Measurements from ENCODE around the gene PLEKHG4B.
"Not testable (repeated sequence)": the region's sequence is repeated elsewhere in the genome, so short reads cannot be mapped to it uniquely, and the experiment has no call there.

PLEKHG4B gene

GRCh38 chr5:206927-207536 is 115.1 kb downstream of the PLEKHG4B start:
- DNase-seq = no peak

DNA sequence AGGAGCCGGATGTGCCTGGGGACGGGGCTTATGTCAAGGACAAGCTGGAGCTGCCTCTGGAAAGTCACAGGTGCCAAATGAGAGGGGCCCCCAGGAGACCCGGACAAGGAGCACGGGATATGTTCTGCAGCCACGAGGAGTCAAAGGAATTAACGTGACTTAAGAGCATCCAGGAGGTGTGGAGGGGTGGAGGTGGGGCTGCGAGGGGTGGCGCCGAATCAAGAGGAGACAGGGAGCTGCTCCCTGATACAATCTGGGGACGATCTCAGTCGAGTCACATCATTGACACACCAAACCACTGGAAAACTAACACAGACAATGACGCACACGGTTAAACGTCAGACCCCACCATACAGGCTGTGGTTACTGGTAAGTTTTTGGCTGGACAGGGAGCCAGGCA is 115.6 kb downstream of the PLEKHG4B start:
- no peak for DNase-seq

DNA sequence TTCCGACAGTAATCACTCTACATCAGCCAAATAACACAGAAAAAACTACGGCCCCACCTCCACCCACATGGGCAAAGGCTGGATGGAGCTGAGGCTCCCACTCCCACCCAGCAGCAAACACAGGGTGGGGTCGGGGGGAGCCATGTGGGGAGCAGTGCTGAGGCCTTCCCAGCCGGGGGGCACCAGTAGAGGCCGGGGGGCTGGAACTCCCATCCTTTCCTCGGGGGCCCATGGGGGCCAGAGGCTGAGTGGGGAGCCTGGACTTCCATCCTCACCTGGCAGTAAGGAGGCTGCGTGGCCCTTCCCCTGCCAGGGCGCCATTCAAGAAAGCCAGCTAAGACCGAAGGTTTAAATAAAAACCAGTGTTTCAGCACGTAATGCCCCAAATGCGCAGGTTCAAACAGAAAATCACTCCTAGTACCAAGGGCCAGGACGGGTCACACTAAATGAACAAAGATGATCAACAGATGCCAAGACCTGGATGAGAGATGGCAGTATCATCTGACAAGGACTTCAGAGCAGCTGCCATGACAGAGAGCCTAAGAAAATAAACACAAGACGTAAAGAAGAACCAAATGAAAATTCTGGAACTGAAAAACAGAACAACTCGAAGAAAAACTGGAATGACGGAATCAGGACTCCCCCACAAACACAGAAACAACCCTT is 116.6 kb downstream of the PLEKHG4B start:
- DNase-seq = no peak

- DNase-seq = no peak
Observed at GRCh38 chr5:213803-214395, 121.9 kb downstream of the PLEKHG4B start.

DNA sequence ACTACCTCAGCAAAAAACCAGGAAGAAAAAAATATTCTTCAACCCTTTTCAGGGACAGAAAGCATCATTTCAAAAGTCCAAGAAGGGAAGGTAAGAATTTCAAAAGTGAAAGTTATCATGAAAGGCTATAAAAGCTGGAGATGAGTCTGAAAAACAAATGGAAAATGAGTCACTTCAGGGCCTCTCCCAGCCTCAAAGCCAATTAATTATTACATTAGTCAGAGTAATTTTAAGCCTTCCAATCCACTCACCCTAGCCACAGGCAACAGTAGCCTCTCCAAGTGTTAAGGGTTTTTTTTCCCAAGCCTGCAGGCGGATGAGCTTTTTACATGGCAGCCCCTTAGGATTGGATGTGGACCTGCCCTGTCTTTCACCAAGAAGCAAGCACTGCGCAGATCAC is 123.3 kb downstream of the PLEKHG4B start:
- not testable (repeated sequence) for DNase-seq

- DNase-seq = not testable (repeated sequence)
Observed at GRCh38 chr5:216076-216475, 124.1 kb downstream of the PLEKHG4B start.

- DNase-seq = peak; percentile 95
Observed at GRCh38 chr5:217494-218456, 125.8 kb downstream of the PLEKHG4B start, which contains the start of the genes CCDC127 and SDHA. TSS of gene CCDC127 (minus strand) at chr5:218153. CDS start at chr5:216849, 1,304 bp downstream. TSS of gene SDHA (plus strand) at chr5:218320. CDS start at chr5:218356, 36 bp downstream.

- DNase-seq = peak; percentile 62
Observed at GRCh38 chr5:218457-219291, 126.7 kb downstream of the PLEKHG4B start.

DNA sequence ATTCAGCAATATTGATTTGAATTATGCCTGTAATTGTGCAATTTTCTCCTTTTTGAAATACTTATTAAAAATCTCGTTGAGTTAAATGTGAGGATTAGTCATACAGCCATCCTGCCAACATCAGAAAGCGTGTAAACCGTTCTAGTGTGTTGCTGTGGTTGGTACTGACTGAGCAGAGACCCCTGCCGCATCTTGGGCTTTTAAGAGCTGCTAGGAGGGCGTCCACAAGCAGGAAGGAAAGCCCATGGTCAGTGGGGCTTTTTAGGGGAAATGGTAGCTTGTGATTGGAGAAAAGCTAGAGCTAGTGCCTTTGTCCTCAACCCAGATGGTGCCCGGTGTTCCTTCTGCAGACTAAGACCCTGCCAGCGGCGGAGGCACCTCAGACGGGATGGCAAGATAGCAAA is 127.5 kb downstream of the PLEKHG4B start:
- DNase-seq = no peak

DNA sequence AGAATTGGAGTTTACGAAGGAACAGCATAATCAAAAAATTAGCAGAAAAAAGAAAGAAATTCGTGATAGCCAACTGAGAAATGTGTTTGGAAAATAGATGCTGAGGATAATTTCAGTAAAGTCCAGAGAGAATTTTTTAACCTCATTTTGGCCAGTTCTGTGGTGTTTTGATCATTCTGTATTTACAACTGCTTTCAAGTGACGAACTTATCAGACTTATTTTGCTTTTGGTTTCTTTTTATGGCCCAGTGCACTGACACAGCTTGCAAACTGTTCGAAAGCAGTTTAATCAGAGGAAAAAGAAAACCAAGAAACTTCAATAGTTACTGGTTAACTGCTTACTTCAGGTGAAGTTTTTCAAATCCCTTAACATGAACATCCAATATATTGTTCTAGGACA is 128.0 kb downstream of the PLEKHG4B start:
- DNase-seq = no peak

DNA sequence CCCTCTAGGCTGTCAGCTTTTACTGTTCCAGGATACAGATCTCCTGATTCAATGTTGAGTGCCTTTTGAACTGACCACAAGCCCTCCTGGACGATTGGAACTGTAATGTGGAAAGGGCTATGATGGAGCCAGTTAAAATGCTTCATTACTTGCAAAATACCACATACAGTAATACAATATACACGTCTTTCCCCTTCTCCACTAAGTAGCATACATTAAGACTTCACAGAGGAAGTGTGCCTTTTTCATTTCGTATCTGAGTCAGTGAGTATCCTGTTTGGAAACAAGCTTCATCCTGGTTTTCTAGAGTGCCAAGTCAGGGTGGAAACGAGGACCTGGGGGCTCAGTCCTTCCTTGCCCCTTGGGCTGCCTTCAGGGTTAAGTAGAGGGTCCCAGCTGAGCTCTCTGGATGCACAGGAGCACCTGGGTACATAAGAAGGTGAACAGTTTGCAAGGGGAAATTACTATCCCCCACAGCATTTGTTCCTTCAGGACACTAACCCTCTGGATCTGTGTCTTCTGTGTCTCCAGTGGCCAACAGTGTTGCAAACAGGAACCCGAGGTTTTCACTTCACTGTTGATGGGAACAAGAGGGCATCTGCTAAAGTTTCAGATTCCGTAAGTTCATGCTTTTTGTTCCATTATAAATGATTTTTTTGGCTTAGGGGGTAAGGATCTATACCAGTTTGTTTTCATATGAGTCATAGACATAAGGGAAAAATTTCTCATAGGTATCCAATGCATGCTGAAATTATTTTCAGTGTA is 131.2 kb downstream of the PLEKHG4B start:
- not testable (repeated sequence) for DNase-seq

DNA sequence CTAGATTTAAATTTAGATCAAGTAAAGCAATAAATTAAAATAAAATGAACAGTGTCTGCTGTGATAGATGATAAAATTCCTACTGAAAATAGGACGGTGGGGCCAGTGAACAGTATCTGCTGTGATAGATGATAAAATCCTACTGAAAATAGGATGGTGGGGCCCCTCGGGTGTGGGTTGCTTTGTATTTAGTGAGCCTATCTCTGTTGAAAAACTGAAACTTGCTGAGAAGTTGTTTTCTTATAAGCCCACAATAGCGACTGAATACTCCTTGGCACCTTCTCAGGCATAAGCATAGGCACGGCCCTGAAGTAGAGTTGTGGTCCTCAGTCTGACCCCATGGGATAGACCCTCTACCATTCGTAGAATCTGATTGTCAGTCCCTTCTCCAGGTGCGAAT is 131.8 kb downstream of the PLEKHG4B start:
- DNase-seq = no peak

- no peak for DNase-seq
Observed at GRCh38 chr5:225334-225733, 133.4 kb downstream of the PLEKHG4B start.

DNA sequence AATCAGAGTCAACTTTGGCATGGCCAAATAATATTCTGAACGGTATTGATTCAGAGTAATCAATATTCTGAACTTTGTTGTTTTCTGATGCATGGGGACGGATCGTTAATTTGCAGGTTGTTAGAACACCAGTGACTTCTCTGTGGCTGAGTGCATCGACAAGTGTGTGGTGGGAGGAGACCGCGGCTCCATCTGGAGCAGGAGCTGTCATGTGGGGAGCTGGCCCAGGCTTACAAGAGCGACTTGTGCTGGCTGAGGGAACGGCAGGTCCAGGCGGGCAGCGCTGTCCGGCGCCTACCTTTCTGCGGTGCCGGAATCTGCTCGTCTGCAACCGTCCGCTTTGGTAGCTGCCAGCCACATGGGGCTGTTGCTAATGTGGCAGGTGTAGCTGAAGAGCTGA is 135.4 kb downstream of the PLEKHG4B start:
- not testable (repeated sequence) for DNase-seq

- no peak for DNase-seq
Observed at GRCh38 chr5:228886-229285, 136.9 kb downstream of the PLEKHG4B start.

DNA sequence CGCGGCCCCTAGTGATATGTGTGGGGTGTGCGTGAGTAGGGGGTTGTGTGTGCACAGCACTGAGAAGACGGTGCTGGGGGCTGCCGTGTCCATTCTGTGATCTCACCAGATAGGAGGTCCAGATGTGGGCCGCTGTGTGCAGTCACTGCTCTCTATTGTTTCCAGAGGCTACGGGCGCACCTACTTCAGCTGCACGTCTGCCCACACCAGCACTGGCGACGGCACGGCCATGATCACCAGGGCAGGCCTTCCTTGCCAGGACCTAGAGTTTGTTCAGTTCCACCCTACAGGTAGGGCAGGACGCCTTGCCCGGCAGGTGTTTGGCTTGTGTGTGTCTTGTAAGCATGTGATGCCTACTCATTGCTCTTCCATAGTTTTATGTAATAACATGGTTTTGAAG is 138.7 kb downstream of the PLEKHG4B start:
- no peak for DNase-seq

DNA sequence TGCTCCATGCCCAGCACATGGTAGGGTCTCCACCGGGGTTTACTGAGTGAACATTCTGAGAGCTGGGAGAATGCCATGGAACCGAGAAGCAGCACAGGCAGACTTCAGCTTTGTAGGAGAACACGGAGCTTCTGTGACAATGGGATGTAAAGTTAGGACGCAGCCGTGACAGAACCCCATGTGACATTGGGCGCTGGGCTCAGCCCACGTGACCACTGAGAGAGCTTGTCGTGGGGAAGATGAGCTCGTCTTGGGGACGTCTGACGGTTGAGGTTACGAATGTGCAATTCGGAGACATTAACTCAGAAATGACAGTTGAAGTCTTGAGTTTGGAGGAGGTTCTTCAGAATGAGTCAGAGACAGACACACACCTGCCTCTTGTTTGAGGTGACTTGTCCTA is 139.7 kb downstream of the PLEKHG4B start:
- no peak for DNase-seq

- DNase-seq = not testable (repeated sequence)
Observed at GRCh38 chr5:233426-233825, 141.5 kb downstream of the PLEKHG4B start.

- no peak for DNase-seq
Observed at GRCh38 chr5:234450-234849, 142.5 kb downstream of the PLEKHG4B start.

- not testable (repeated sequence) for DNase-seq
Observed at GRCh38 chr5:235527-235926, 143.6 kb downstream of the PLEKHG4B start.

DNA sequence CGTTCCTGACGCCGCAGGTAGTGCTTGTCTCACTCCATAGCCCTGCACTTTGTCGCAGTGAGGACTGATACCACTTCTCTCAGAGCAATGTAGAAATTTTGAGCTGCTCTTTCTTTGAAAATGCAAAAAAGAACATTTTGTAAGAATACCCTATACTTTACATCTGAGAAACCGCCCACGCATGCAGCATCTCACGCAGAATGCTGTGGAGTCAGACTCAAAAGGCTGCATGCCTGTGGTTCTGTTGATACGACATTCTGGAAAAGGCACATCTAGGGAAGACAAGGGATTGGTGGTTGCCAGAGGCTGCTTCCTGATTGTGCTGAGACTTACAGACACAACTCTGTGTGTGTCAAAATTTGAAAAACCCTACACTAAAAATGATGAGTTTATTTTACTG is 146.0 kb downstream of the PLEKHG4B start:
- DNase-seq = not testable (repeated sequence)

All from DMS53 (cell line).